ENCODE data around the gene NDUFB5.

NDUFB5 gene

GRCh38 chr3:179604321-179605078 lies at the start of gene NDUFB5, which contains the start of gene MRPL47:
Gene NDUFB5 (plus strand): TSS chr3:179604794. CDS start chr3:179604816, 22 bp downstream.
Gene MRPL47 (minus strand): TSS chr3:179604638. CDS start chr3:179604624, 14 bp downstream.
- DNase-seq (ENCODE audit: low read depth), result peak; percentile 88

GRCh38 chr3:179558742-179559364 lies 45.7 kb upstream of the NDUFB5 start:
- no peak for DNase-seq (ENCODE audit: low read depth)

DNA sequence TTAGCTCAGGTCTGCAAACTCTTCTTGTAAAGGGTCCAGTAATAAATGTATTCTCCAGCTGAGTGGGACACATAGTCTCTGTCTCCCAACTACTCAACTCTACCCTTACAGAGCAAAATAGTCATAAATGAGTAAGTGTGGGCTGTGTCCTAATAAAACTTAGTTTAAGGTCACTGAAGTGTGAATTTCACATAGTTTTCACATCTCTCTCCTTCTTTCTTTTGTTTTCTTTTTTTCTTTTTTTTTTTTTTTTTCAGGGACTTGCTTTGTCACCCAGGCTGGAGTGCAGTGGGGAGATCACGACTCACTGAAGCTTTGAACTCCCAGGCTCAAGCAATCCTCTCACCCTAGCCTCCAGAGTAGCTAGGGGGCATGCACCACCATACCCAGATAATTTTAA lies 43.8 kb upstream of the NDUFB5 start:
- DNase-seq (ENCODE audit: low read depth), result no peak

- DNase-seq (ENCODE audit: low read depth), result peak; percentile 96
Observed at GRCh38 chr3:179562591-179563270, 41.9 kb upstream of the NDUFB5 start, which contains the start of gene ACTL6A. Gene ACTL6A (plus strand): TSS chr3:179562926. CDS start chr3:179563093, 167 bp downstream.

DNA sequence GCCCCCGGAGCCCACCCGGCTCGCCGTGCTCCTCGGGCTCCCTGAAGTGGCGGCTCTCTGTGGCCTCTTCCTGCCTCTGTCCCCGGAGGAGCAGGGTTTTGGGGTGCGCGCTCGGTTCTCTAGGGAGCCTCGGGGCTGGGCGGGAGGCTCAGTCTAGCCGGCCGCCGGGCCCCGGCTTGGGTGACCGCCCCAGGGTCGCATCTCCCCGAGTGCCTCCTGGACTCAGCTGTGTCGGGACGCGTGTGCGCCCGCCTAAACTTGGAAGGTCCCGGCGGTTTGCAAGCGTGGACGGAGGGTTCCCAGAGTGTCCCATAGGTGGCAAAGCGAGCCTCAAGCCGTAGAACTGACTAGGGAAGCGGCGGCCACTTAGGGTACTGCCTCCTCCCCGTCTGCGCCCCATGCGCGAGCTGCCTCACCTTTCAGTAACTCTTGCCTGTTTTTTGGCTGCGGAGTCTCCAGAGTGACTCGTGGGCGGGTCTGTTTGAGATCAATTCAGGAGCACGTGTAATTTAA lies 41.3 kb upstream of the NDUFB5 start:
- DNase-seq (ENCODE audit: low read depth), result peak; percentile 50

GRCh38 chr3:179565496-179565895 lies 39.1 kb upstream of the NDUFB5 start:
- DNase-seq (ENCODE audit: low read depth), result no peak

GRCh38 chr3:179580992-179581391 lies 23.6 kb upstream of the NDUFB5 start:
- DNase-seq (ENCODE audit: low read depth), result no peak

DNA sequence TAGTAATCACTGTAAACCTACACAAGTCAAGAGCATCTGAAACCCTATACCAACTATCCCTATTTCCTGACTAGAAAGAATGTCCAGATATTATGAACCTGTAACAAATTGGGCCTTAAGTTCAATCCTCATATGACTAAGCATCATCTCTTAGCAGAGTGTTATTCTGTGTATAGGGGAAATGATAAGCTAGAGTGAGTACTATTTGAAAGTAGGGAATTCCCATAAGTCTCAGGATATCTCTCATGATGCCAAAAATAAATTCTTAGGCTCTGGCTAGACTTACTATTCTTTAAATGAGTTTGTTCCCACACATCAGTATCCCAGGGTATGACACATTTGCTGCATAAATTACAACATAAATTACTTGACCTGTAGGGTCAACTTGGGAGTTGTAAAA lies 15.5 kb upstream of the NDUFB5 start:
- DNase-seq (ENCODE audit: low read depth), result no peak

GRCh38 chr3:179590669-179591068 lies 13.9 kb upstream of the NDUFB5 start:
- DNase-seq (ENCODE audit: low read depth), result no peak

- no peak for DNase-seq (ENCODE audit: low read depth)
Observed at GRCh38 chr3:179591313-179591712, 13.3 kb upstream of the NDUFB5 start.

DNA sequence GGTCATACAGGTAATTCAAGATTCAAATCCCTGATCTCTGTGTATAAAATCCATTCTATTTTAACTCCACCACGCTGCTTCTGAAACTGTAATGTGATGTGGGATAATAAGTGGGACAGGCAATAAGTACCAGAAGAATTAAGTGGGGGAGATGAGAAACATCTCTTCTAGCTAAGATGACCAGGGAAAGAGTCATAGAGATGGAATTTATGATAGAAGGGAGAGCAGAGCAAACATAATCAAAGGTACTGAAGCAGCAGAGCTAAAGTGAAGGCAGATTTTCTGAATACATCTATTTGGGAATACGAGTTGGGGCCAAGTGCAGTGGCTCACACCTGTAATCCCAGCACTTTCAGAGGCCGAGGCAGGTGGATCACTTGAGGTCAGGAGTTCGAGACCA lies 5.1 kb upstream of the NDUFB5 start:
- DNase-seq (ENCODE audit: low read depth), result no peak

GRCh38 chr3:179603321-179603720 lies 1.3 kb upstream of the NDUFB5 start:
- no peak for DNase-seq (ENCODE audit: low read depth)

- no peak for DNase-seq (ENCODE audit: low read depth)
Observed at GRCh38 chr3:179603831-179604230, 763 bp upstream of the NDUFB5 start.

DNA sequence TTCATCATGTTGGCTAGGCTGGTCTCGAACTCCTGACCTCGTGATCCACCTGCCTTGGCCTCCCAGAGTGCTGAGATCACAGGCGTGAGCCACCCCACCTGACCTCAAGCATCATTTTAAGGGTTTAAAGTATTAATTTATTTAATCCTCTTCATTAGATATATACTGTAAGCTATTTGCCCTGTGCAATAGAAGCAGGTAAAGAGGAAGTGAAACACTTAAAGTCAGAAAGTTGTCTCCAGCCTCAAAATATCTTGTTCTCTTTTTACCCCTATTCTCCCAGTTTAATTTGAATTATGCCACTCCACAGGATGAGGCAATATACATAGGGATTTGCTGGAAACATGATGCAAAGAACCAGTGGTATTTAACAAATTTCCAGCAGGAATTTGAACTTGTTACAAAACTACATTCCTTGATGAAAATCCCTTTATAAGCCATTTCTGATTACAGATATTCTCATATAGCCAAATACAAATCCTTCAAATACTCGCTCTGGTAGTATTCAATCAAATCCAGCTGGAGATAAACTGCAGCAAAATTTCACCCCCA lies 2.0 kb downstream of the NDUFB5 start:
- DNase-seq (ENCODE audit: low read depth), result no peak

DNA sequence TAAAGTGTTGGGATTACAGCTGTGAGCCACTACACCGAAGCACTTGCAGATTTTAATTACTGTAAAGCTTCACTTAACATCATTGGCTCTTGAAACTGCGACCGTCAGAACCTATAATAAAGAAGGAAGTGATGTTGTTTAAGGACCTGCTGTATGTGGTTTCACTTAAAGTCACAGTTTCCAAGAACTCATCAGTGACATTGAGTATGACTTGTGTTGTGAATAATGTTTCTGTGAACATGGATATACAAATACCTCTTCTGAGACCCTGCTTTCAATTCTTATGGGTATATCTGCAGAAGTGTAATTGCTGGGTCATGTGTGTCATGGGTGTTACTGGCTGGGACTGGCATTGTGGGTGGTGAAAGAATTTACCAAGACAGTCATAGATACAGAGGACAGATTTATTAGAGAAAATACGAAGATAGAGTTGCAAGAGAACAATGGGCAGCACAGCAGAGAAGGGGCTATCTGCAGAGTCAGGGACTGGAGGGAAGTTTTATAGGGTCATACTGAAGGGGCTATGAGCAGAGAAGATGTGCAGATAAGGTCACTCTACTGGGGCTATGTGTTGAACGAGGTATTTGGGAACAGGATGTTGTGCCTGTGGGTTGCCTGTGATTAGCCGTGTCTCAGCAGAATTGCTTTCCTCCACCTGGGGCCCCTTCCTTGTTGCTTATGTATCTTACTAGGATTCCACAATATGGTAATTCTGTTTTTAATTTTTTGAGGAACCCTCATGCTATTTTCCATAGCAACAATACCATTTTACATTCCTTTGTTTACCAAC lies 4.5 kb downstream of the NDUFB5 start:
- no peak for DNase-seq (ENCODE audit: low read depth)

DNA sequence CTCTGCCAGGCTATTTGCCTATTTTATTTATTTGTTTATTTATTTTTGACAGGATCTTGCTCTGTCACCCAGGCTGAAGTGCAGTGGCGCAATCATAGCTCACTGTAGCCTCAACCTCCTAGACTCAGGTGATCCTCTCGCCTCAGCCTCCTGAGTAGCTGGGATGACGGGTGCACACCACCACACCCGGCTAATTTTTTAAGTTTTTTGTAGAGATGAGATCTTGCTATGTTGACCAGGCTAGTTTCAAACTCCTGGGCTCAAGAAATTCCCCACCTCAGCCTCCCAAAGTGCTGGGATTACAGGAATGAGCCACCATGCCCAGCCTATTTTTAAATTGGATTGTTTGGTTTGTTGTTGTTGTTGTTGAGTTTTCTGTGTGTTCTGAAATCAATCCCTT lies 5.5 kb downstream of the NDUFB5 start:
- DNase-seq (ENCODE audit: low read depth), result no peak

GRCh38 chr3:179613807-179614206 lies 9.2 kb downstream of the NDUFB5 start:
- DNase-seq (ENCODE audit: low read depth), result no peak

GRCh38 chr3:179615458-179616173 lies 11.0 kb downstream of the NDUFB5 start:
- no peak for DNase-seq (ENCODE audit: low read depth)

DNA sequence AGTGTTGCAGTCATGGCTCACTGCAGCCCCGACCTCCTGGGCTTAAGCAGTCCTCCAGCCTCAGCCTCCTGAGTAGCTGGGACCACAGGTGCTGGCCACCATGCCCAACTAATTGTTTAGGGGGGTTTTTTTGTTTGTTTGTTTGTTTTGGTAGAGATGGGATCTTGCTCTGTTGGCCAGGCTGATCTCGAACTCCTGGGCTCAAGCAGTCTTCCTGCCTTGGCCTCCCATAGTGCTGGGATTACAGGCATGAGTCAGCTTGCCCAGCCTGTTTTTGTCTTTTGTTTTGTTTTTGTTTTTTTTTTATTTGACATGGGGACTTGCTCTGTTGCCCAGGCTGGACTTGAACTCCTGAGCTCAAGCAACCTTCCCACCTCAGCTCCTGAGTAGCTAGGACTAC lies 17.4 kb downstream of the NDUFB5 start:
- no peak for DNase-seq (ENCODE audit: low read depth)

GRCh38 chr3:179624451-179624850 lies 19.9 kb downstream of the NDUFB5 start:
- DNase-seq (ENCODE audit: low read depth), result no peak
